Stimulated activated CD8-positive, alpha-beta memory T cell treated with anti-CD3 and anti-CD28 coated beads, Interleukin-7, amount 100 ng/mL, for 4 hours (primary cell): Measurements from ENCODE around the gene DNAJB6.

Source experiments
- DNase-seq, 2 donors: peaks; one replicate each; pipeline ENCODE4 v3.0.0-alpha.2; 2020; ENCODE audit warnings: low read depth in 2 of 2

Gene DNAJB6

DNA sequence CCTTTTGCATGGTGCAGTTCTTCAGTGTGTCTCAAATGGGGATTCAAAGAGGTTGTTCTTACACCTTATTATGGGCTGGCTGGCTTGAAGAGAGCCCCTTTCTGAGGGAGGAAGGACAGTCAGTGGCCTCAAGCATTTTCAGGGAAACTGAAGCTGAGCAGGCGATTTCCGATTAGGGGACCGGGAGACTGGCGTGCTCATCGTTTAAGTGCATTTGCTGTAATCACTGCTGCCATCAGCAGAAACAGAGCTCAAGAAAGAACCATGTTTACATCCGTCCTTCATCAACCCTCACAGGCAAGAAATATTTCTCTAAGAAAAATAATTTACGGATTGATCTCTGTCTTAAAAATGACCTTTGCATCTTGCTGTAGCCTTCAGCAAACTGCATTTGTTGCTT is 32.2 kb downstream of the DNAJB6 start:
- no peak for DNase-seq

DNA sequence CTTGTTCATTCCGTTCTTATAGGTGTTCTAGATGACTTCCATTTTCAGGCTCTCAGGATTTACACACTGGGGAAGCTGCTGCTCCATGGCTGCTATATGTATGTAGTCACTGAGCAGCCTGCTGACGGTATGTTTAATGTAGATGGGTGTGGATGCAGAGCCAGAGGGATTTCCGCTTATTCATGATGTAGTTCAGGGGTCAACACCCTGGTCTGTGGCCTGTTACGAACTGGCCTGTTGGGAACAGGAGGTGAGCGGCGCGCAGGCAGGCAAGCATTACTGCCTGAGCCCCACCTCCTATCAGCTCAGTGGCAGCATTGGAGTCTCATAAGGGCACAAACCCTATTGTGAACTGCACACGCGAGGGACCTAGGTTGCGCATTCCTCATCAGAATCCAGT is 33.9 kb downstream of the DNAJB6 start:
- no peak for DNase-seq

DNA sequence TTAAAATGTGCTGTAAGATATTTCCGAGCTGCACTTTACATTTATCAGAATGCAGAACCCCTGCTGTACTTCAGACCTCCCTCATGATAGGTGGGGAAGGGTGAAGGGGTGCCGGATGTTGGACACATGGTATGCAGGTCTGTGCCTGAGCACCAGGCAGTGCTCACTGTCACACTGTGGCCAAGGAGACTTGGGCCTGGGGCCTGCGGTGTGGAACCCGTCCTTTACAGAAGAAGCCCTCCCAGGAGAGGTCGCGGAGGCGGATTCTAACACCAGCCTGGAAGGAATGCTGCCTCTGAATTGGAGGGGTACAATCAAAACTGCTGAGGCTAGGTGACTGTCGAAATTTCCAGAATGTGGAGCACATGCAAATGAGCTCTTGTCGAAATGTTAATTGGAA is 34.5 kb downstream of the DNAJB6 start:
- no peak for DNase-seq

DNA sequence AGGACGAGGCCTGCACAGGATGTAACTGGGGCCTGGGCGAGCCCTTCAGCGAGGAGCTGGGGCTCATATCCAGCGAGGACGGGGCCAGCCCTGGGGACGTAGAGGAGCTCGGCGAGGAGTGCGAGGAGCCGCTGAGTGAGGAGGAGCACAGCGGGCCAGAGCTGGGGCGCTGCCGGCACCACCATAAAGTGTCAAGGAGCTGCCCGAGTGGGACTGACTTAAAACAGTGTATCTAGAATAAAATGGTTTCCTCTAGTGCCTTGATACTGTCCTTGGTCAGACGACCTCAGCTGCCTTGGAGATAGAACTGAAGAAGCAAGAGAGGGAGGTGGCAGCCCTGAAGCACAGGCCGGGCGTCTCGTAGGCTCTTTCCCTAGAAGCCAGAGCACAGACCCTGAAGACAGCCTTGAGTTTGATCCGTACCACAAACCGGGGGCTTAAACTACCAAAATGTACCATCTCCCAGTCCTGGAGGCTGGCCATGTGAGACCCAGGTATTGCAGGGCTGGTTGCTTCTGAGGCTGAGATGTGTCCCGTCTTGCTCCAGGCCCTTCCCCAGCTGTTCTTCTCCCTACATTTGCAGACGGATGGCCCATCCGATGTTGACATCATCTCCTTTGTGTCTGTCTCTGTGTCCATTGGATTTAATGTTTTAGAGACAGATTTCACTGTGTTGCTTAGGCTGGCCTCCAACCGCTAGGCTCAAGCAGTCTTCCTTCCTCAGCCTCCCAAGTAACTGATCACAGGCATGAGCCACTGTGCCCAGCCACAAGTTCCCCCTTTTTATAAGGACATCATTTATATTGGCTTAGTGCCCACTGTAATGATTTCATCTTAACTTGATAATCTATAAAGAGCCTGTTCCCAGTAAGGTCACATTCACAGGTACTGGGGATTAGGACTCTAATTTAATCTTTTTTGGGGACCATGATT is 35.8 kb downstream of the DNAJB6 start:
- no peak for DNase-seq

DNA sequence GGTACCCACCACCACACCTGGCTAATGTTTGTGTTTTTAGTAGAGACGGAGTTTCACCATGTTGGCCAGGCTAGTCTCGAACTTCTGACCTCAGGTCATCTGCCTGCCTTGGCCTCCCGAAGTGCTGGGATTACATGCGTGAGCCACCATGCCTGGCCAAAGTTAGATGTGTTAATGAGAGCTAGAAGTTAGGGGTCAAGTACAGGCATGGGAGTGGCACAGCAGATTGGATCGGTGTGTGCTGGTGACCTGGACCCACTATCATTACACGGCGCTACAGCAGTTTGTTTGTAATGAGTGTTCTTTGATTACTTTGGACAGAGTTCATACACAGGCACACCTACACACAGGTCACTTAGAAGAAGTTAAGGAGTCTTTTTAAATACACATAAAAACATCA is 36.7 kb downstream of the DNAJB6 start:
- DNase-seq, result no peak

DNA sequence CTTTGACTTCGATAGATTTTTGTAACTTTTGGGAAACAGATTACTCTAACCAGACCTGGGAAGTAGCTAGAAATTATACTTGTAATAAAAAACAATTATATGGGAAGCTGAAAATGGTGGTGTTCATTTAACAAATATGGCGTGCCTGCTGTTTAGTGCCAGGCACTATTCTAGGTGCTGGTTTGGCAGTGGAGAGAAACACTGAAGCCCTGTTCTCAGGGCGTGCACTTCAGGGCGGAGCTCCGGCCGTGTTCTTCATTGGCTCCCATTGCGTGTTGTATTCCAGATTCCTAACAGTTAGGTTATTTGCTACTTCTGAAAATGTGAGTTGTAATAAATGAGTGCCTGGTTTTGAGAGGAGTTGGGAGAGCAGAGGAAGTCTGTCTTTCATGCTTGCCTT is 38.6 kb downstream of the DNAJB6 start:
- no peak for DNase-seq

DNA sequence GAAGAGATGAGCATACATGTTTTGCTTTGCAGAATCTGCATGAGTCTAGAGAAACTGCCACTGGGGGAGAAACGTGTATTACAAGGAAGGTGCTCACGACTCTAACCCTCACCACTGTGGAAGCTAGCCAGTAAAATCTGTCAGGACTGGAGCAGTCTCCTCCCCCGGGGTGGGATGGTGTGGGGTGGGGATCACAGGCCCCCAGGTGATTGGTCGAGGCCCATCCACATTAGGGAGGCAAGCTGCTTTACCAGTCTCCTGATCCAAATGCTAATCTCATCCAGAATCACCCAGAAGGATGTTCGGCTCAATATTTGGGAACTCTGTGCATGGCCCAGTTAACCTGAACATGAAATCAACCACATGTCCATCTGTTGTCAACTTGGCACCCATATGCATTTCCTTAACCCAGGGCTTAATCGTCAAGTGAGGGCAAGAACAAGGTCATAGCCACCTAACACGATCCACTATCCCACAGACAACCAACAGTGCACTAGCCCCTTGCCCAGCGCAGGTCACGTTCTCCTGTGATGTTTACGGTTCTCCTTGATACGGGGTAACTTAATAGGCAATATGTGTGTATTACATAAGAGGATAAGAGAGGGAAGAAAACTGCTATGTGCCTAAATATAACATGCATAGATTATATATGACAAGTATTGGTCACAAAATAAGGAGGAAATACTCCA is 40.8 kb downstream of the DNAJB6 start:
- no peak for DNase-seq

DNA sequence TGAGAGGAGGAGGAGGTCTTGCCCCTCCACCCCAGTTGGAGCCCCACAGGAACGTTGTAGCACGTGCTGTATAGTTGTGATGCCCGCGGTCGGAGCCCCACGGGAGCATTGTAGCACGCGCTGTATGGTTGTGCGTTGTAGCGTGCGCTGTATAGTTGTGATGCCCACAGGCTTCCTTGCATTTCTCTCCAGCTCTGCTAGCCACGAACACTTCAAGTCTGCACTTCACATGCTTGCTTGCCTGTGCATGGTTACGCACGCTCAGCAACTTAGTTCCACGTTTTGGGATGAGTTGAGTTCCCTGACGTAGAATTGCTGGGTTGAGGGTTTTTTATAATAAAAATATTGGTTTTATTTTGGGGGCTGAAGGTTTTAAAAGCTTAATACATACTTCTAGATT is 41.6 kb downstream of the DNAJB6 start:
- DNase-seq, result no peak

DNA sequence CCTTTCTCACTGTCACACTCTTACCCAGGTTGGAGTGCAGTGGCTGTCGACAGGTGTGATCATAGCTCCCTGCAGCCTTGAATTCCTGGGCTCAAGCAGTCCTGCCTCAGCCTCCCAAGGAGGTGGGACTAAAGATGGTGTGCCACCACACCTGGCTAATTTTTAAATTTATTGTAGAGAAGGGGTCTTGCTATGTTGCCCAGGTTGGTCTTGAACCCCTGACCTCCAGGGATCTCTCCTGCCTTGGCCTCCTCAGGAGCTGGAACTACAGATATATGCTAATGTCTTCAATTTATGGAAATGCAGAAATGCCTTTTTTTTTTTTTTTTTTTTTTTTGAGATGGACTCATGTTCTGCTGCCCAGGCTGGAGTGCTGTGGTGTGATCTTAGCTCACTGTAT is 42.7 kb downstream of the DNAJB6 start:
- DNase-seq, result no peak

DNA sequence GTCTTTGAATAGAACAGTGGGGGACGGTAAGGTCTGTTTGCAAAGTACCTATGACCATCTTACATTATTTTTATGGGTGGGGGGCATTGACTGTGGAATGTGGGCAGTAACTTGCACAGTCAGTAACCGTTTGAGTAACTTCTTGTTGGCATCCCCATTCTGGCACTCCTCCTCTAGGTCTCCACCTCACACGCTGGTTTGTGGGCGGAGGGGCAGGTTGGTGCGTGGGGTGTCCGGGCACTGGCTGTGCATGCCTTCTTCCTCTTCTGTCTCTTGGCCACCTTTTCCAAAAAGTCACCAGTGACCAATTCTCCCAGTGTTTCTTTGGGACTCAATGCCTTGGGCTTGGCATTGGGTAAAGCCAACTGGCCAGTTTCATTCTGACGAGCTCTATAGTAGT is 43.6 kb downstream of the DNAJB6 start:
- no peak for DNase-seq

DNA sequence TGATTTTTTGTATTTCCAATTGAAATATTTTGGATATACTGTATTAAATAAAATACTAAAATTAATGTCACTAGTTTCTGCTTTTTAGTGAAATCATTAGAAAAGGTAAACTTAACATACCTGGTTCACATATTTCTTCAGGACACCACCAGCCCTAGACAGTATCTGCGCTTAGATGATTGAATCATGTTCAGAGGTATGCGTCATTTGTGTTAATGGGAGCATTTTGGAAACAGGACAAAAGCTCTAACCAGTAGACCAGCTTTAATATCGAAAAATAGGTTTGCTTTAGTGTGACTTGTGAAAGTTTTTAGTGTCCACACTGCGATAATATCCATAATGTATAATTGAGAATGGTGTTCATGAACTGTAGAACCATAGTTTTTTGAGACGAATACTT is 47.1 kb downstream of the DNAJB6 start:
- no peak for DNase-seq

DNA sequence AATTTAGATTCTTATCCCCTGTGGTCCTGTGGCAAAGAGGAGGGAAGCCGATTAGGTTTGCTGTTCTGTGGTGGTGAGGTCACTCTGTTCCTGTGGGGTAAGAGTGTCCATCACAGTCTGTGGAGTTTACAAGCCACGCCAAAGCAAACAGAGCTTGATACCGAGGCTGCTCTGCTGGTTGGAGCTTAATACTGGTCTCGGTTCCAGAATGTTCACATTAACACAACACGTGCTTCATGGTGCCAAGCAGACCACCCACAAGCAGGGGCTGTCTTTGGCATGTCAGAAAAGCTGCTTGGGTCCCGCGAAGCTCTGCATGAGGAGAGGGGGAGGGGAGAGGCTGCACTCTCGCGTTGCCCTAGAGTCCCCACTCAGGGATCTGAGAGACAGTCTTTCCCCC is 47.5 kb downstream of the DNAJB6 start:
- no peak for DNase-seq

DNA sequence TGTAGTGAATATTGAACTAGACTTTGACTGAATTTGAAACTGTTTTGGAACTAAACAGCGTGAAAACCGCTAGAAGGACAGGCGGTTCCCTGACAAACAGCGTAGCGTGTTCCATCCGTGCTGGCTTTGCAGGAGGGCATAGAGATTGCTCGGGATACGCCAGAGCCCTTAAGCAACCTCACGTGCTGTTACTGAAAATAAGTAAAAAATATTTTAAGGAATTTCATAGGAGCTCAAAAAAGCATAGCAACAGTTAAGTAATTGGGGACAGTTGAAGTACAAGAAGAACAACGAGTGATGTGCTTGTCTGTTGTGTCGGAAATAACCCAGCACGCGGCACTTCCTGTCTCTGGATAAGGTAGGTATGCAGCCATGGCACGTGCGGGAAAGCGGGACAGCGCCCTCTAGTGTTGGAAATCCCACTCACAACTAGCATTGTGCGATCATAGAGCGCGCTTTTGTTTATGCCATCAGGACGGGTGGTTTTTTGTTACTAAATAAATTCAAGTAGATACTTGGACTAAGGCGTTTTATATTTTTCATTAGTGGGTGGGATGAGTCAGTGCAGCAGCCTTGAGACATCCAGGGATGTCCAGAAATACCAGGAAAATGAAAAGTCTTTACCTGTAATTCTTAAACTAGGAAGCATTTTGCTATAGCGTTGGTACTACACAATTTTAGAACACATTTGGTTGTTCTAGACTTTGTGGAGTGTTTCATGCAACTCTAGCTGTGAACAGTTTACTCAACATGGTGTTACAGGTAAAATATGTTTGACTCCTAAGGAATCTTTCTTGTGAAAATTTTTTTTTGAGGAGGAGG is 50.4 kb downstream of the DNAJB6 start:
- DNase-seq, result peak; percentile 74 to 82

DNA sequence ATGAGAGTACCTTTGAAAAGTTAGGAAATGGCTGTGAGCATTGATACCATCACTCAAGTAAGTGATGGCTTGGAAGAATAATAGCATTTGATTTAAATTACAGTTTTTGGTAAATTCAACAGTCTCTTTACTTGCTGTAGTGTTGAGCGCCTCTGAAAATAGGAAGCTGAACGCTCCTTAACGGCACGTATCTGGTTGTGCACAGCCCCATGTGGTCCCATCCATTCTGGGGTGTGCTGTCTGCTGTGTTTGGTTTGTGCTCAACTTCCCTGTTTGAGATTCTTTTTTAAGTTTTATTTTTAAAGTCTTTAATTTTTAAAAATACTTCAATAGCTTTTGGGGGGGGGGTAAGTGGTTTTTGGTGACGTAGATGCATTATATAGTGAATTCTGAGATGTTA is 51.5 kb downstream of the DNAJB6 start:
- no peak for DNase-seq

DNA sequence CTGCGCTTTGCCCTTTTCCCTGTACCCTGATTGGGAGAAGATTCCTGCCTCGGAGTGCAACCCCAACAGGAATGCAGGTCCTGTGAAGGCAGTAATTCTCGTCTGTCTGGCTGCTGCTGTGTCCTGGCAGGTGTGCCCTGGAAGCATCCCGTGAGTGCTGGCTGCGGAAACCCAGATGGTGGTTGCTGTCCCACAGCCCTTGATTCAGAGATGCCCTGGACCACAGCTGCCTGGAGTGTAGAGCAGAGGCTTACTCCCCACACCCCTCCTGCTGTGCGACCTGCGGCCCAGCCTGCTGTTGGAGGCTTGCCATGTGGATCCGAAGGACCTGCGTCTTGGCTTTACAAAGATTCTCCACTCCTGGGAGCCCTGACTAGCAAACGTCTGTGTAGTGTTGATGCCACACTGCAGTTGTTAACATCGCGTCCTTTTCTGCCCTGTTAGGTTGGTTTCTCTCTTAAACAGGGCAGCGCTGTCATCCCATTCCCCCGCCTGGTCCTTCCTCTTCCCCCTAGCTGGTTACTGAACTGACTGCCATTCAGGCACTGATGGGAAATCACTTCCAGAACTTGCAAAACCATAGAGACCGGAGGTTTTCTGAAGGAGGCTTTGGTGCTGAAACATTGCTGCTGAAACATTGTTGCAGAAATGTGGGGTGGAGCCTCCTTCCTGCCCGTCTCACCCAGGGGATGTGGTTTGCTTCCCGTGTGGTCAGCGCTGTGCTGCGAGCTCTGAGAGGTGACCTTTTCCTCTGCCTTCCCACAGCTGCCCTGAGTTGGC is 53.3 kb downstream of the DNAJB6 start:
- peak in 1 of 2 donors; percentile 19 for DNase-seq

DNA sequence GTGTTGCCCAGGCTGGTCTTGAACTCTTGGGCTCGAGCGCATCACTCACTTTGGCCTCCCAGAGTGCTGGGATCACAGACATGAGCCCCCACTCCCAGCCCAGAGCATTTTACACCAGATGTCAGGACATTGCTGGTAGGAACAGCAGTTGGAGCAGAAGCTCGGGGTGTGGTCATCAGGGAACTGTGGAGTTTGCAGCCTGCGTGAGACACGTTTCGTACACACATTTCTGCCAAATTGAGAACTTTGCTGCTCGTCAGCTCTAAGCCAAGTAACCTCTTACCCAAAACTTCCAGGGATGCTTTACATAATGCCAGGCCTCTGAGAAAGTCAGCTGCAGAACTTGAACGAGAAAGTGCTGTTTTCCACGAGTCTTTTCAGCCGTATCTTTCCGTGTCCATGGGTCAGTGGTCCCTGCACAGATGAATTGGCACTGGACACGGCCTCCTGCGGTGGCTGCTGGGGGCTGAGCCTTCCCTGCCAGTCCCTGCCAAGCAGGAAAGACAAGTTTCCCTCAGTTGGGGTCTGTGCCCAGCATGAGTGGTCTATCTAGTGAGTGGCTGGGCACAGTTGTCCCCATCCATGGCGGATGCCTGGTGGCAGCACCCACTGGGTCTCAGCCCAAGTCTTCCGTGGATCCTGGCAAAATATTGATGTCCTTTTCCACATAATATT is 54.4 kb downstream of the DNAJB6 start:
- no peak for DNase-seq

DNA sequence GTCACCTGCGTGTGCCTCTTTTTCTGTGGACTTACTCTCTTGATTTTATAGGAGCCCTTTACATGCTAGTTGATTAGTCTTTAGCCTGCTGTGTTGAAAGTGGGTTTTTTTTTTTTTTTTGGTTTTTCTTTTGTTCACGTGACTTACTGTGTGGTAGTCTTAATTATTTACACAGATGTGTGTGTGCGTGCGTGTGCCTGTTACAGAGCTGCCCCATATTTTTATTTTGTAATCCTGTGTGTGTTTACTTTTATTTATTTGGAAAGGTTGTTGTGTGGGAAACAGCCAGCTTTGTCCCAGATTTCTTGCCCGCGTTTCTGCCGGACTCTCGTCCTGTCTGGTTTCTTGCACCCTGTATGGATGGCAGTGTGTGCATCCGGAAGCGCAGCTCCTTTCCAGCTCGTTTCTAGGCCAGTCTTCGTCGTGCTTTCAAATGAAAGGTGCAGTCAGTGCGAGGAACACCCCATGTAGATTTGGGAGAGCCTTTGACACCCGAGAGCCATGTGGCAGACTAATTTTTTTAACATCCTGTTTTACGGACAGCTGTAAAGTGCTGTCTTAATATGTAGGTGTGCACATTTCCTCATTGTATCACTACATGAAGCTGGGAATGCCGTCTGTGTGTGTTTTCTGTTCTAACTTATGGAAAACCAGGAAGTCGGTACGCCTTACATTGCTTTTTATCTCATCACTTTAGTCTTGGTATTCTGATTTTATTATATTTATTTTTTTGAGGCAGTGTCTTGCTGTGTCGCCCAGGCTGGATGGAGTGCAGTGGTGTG is 55.6 kb downstream of the DNAJB6 start:
- no peak for DNase-seq

DNA sequence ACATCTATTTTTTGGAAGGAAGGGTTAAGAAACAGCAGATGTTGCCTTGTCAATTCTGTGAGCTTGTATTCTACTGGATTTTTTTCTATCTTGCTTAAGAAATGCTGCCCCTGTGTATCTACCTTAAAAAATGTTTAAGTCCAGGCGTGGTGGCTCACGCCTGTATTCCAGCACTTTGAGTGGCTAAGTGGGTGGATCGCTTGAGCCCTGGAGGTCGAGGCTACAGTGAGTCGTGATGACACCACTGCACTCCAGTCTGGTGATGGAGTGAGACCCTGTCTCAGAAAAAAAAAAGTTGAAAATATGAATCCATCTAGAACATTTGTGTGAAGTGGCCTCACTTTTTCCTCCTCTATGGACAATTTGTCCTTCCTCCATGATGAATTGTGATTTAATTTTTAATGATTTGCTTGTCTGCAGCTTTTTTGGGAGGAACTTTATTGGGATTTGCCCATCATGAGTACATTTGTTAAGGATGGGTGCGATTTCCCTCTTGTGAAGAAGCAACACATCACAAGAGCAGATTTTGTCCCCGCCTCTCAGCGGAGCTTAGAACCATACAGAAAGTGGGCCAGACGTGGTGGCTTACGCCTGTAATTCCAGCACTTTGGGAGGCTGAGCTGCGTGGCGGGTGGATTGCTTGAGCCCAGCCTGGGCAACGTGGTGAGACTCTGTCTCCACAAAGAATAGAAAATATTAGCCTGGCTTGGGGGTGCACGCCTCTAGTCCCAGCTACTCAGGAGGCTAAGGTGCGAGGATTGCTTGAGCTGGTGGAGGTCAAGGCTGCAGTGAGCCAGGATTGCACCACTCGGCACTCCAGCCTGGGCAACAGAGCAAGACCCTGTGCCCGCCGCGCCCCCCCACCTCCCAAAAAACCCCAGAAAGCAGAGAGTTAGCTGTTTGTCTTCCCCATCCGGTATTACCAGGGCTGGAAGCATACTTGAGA is 57.7 kb downstream of the DNAJB6 start:
- no peak for DNase-seq

DNA sequence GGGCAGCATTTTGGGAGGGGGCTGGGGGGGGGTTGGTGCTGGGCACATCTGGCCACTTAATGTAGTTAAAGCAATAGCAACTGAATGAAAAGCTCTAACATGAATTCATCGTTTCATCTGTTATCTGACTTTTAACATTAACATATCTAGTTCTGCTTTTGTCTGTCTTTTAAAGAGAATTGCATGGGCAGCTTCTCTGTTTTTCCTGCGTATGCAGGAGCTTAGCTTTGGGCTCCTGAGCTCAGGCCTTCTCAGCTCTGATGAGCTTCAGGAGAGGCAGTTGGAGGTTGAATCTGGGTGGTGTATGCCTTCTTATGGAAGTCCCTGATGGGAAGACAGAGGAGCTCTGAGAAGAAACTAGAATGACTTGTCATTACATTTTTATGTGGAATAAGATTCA is 58.4 kb downstream of the DNAJB6 start:
- DNase-seq, result no peak
